ENCODE results near the gene SYNDIG1.

The SYNDIG1 gene

DNA sequence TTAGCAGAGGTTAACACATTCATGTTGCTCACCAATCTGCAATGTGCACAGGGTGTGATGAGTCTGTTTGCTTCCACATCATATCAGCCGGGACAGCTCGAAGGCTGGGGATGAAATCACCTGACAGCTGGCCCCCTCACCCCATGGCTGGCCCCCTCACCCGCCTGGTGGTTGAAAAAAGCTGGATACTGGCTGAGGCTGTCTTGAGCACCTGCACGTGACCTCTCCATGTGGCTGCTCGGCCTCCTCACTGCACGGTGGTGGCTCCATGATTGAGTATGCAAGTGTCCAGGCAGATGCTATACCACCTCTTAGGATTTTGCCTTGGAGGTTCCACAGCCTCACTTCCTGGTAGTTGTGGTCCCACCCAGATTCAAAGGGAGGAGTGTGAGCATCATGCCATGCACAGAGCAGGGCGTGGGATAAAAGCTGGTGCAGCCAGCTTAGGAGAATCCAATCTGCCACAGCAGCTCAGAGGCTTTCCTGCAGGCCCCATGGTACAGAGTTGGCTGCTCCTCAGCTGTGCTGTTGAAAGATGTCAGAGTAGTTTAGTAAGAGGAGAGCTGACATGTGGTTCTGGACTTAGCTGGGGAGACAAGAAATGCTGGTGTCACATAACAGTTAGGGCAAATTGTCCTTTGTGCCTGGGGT, 29.6 kb upstream of the SYNDIG1 start:
- TF ChIP-seq, protein P1, sequence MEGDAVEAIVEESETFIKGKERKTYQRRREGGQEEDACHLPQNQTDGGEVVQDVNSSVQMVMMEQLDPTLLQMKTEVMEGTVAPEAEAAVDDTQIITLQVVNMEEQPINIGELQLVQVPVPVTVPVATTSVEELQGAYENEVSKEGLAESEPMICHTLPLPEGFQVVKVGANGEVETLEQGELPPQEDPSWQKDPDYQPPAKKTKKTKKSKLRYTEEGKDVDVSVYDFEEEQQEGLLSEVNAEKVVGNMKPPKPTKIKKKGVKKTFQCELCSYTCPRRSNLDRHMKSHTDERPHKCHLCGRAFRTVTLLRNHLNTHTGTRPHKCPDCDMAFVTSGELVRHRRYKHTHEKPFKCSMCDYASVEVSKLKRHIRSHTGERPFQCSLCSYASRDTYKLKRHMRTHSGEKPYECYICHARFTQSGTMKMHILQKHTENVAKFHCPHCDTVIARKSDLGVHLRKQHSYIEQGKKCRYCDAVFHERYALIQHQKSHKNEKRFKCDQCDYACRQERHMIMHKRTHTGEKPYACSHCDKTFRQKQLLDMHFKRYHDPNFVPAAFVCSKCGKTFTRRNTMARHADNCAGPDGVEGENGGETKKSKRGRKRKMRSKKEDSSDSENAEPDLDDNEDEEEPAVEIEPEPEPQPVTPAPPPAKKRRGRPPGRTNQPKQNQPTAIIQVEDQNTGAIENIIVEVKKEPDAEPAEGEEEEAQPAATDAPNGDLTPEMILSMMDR (IDR thresholded peaks at IDR 0.05; ENCODE audit: borderline replicate concordance, control extremely low read depth, extremely low read depth, insufficient read depth, missing control alignments): no peak
- in situ Hi-C loops (cut with MboI; ENCODE audit: low sequenced_read_pairs, unreplicated experiment): loop anchor here (25.0 kb wide), 1 partner anchor 103 kb away; no protein-coding TSS in a partner anchor
- DNase-seq (ENCODE audit: low spot score): no peak

DNA sequence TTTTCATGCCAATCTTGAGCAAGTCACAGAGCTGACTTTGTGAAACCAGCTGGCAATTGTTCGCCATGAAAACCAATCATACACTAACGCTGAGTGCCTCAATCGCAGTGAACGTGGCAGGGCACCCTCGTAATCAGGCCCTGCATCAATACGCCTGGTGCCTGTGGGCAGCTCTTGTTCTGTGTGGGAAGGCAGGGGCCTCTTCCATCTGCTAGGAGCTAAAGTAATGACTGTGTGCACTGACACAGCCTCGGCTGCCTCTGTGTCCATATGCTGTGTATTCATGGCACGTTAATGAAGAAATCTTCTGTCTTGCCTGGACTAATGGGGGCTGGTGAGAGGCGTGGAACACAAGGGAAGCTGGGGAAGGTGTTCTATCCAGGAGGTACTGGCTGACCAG, 27.8 kb upstream of the SYNDIG1 start:
- TF ChIP-seq, protein P1 (IDR thresholded peaks at IDR 0.05; ENCODE audit: borderline replicate concordance, control extremely low read depth, extremely low read depth, insufficient read depth, missing control alignments): no peak
- in situ Hi-C loops (cut with MboI; ENCODE audit: low sequenced_read_pairs, unreplicated experiment): loop anchor here (25.0 kb wide), 1 partner anchor 104 kb away; no protein-coding TSS in a partner anchor
- no peak for DNase-seq (ENCODE audit: low spot score)

DNA sequence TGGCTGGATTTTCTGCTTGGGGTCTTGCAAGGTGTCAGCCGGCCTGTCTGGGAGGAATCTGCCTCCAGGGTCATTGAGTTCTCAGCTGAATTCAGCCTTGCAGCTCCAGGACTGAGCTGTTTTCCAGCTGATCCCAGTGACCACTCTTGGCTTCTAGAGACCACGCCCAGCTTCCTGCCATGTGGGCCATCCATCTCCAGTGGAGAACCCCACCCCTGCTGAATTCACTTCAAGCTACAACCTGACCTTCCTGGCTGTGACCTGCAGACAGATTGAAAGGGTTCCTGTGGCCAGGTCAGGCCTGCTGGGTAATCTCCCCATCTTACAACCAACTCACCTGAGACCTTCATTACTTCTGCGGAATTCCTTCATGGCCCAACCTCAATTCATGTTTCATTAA, 26.5 kb upstream of the SYNDIG1 start:
- in situ Hi-C loops (cut with MboI; ENCODE audit: low sequenced_read_pairs, unreplicated experiment): loop anchor here (25.0 kb wide), 1 partner anchor 106 kb away; no protein-coding TSS in a partner anchor
- TF ChIP-seq, protein P1 (IDR thresholded peaks at IDR 0.05; ENCODE audit: borderline replicate concordance, control extremely low read depth, extremely low read depth, insufficient read depth, missing control alignments): no peak

DNA sequence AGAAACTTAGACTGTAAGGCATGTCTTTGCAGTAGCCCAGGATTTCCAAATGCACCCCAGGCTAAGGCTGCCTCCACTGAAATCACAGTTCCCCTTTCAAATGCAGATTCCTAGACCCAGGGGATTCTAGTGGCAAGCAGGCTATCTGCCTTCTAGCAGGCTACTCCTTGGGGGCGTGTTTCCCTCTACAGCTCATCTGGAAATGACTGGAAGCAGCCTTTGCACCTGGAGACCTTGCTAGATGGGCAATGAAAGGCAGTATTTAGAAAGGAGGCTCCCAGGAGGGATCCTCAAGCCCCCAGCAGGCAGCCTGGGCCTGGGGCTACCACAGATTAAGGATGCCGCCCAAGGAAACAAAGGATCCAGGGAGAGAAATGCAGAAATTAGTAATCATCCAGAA, 26.0 kb upstream of the SYNDIG1 start:
- in situ Hi-C loops (cut with MboI; ENCODE audit: low sequenced_read_pairs, unreplicated experiment): loop anchor here (25.0 kb wide), 1 partner anchor 106 kb away; no protein-coding TSS in a partner anchor
- TF ChIP-seq, protein P1 (IDR thresholded peaks at IDR 0.05; ENCODE audit: borderline replicate concordance, control extremely low read depth, extremely low read depth, insufficient read depth, missing control alignments): no peak
- DNase-seq (ENCODE audit: low spot score): no peak

More for the DNA sequence above, 26.5 kb upstream of the SYNDIG1 start:
- DNase-seq (ENCODE audit: low spot score): no peak

DNA sequence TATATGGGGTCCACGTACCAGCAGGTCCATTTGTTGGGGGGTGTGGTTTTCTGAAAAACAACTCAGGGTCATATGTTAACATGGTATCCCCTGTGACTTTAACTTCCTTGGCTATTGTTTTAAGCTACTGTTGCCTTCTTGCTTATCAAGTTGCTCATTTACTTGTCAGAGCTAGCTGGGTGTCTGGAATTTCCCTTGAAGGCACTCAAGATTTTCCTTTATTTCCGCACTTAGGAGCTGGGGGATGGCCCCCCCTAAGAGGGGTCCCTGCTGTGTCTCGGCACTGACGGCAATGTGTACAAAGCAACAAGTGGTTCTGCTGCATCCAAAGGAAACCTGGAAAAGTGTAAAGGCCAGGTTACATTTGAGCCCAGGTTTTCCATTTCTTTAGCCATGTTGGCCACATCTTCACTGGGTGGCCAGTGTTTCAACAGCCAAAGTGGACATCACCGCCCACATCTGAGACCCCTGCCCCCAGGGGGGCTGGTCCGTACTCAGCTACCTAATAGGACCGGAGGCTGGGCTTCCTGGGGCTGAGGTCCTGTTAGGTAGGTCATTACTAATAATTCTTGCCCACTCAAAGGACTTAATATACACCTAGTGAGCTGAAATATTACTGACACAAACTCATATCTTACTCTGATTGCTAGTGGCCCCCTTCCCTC, 24.8 kb upstream of the SYNDIG1 start:
- TF ChIP-seq, protein P1 (IDR thresholded peaks at IDR 0.05; ENCODE audit: borderline replicate concordance, control extremely low read depth, extremely low read depth, insufficient read depth, missing control alignments): no peak
- in situ Hi-C loops (cut with MboI; ENCODE audit: low sequenced_read_pairs, unreplicated experiment): loop anchor here (25.0 kb wide), 1 partner anchor 107 kb away; no protein-coding TSS in a partner anchor
- no peak for DNase-seq (ENCODE audit: low spot score)

DNA sequence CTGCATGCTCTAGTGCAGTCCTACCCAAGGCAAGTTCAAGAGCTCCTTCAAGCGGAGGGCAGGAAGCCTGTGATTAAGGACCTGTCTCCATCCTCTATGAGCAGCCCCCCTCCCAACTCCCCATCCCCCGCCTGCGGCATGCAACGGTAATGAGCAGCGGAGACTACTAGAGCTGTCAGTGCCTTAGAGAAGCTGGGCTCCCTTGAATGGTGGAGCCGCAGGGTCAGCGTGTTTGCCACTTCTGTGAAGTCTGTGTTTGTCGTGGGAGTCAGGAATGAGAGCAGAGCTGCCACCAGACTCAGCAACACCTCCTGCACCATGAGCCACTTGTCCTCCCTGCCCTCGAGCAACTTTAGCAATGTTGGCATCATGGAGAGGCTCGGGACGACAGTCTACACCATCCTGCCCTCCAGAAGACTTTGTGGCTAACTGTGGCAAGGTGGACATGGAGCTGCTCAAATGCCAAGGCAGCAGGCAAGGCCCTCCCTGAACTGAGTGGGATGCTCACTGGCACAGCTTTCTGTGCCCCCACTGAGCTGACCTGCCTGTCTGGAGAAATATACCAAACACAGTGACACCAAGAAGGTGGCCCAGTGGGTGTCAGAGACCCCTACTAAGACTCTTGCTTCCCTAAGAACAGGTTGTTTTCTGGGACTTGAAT, 23.8 kb upstream of the SYNDIG1 start:
- in situ Hi-C loops (cut with MboI; ENCODE audit: low sequenced_read_pairs, unreplicated experiment): loop anchor here (25.0 kb wide), 1 partner anchor 108 kb away; no protein-coding TSS in a partner anchor
- no peak for DNase-seq (ENCODE audit: low spot score)
- TF ChIP-seq, protein P1 (IDR thresholded peaks at IDR 0.05; ENCODE audit: borderline replicate concordance, control extremely low read depth, extremely low read depth, insufficient read depth, missing control alignments): no peak

All from GM13976 (cell line).